Limb (tissue), 2 donors: Measurements from ENCODE around the gene PWP2.
"Not testable (repeated sequence)": the region's sequence is repeated elsewhere in the genome, so short reads cannot be mapped to it uniquely, and the experiment has no call there.

Experiments
- DNase-seq, 2 donors: peaks; one replicate each; pipeline ENCODE4 v3.0.0-alpha.2; 2016; ENCODE audit errors: extremely low spot score in 2 of 2

The PWP2 gene

GRCh38 chr21:44163167-44163653 lies 56.0 kb downstream of the PWP2 start:
- not testable (repeated sequence) for DNase-seq

- not testable (repeated sequence) for DNase-seq
Observed at GRCh38 chr21:44165933-44166332, 58.7 kb downstream of the PWP2 start.

GRCh38 chr21:44167527-44167926 lies 60.3 kb downstream of the PWP2 start:
- DNase-seq, result not testable (repeated sequence)

GRCh38 chr21:44170326-44170725 lies 63.1 kb downstream of the PWP2 start:
- not testable (repeated sequence) for DNase-seq

- not testable (repeated sequence) for DNase-seq
Observed at GRCh38 chr21:44170863-44171262, 63.7 kb downstream of the PWP2 start.

- not testable (repeated sequence) for DNase-seq
Observed at GRCh38 chr21:44171962-44172572, 64.9 kb downstream of the PWP2 start.

GRCh38 chr21:44172741-44173140 lies 65.5 kb downstream of the PWP2 start:
- DNase-seq, result not testable (repeated sequence)

- DNase-seq, result not testable (repeated sequence)
Observed at GRCh38 chr21:44175189-44175588, 68.0 kb downstream of the PWP2 start.

- not testable (repeated sequence) for DNase-seq
Observed at GRCh38 chr21:44176127-44176526, 68.9 kb downstream of the PWP2 start.
